GM21390 (cell line): ENCODE measurements around the gene KIF22.

Experiments
- ATAC-seq: cut with Tn5 transposase; IDR thresholded peaks from one replicate; pipeline ENCODE4 v1.9.1; 2021; ENCODE audit not compliant: unreplicated experiment

Gene KIF22

DNA sequence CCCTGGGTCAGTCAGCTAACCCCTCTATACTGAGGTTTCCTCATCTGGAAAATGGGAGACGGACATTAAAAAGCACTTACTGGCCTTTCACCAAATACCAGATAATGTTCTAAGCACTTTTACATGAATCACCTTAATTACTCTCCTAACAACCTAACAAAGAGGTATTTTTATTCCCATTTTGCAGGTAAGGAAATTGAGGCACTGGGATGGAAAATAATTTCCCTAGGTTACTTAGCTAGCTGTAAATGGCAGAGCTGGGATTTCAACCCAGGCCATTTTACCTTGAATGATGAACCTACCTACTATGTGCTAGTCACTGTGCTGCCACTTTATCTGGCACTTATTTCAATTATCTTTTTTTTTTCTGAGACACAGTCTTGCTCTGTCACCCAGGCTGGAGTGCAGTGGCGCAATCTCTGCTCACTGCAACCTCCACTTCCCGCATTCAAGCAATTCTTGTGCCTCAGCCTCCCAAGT, 3.7 kb downstream of the KIF22 start:
- no peak for ATAC-seq

DNA sequence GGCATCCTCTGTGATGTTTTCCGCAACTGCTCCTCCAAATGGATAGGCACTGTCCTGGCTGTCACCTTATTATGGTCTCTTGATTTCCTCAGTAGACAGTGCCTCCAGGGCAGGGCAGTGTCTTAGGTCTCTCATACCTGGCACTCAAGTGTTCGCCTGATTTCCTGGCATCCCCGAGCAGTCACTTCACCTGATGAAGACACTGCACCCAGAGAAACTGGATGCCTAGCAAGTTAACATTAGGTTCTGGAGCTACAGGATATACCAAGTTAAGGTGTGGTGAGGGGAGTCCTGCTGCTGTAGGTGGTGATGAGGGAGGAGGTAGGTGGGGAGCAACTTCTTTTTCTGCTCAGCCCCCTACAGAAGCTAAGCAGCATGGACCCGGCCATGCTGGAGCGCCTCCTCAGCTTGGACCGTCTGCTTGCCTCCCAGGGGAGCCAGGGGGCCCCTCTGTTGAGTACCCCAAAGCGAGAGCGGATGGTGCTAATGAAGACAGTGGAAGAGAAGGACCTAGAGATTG, 11.9 kb downstream of the KIF22 start:
- ATAC-seq = no peak

- ATAC-seq = no peak
These were observed 13.5 kb downstream of the KIF22 start for GRCh38 chr16:29804020-29804419.

DNA sequence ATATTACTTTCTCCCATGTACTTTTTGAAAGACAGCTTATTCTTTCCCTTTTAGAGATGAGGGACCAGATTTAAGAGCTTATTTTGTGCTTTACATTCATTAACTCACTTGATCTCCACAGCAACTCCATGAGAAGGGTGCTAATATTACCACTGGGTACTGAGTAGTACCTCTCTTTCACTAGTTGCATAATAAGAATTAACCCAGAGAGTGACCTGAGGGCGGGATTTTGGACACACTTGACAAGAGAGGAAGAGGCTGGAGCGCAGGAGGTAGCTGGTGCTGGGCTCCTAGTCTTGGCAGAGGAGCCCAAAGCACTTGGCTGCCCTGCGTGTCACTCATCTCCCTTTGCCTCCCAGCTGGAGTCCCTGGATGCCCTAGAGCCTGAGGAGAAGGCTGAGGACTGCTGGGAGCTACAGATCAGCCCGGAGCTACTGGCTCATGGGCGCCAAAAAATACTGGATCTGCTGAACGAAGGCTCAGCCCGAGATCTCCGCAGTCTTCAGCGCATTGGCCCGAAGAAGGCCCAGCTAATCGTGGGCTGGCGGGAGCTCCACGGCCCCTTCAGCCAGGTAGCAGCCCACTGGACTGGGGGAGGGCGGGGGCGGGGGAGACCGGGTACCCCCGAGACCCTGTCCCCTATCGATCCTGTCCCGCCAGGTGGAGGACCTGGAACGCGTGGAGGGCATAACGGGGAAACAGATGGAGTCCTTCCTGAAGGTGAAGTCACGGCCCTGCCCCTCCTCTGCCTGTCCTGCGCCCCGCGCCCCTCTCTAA, 14.1 kb downstream of the KIF22 start:
- ATAC-seq = no peak

- ATAC-seq = peak; percentile 51
These were observed 14.9 kb downstream of the KIF22 start for GRCh38 chr16:29805232-29806098.

DNA sequence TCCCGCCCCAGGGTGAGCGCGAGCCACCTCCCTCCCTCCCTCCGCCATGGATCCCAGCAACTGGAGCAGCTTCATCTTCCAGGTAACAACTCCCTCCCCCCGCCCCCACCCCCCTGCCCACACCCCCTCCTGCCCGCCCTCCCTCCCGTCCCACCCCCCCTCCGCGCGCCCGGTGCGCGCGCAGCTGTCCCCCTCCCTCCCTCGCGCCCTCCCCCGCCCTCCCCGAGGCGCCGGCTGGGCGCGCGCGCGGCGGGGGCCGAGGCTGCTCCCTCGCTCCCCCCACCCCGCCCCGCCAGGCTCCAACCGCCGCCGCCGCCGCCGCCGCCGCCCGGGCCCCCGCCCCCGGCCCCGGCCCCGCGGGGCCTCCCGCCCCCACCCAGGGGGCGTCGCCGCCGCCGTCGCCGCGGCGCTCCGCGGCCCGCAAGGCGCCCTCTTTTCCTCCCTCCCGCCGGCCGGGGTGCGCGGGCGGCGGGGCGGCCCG, 15.6 kb downstream of the KIF22 start, which contains the start of gene MAZ:
Gene MAZ, plus strand, starts transcription at position 431 of the 481 bp plus-strand sequence. CDS start 173 bp downstream, outside the sequence.
- no peak for ATAC-seq

- ATAC-seq = no peak
These were observed 16.3 kb downstream of the KIF22 start for GRCh38 chr16:29806641-29807425.

GRCh38 chr16:29807426-29808218, 17.1 kb downstream of the KIF22 start:
- no peak for ATAC-seq

GRCh38 chr16:29808219-29808900, 17.8 kb downstream of the KIF22 start:
- ATAC-seq = no peak

- no peak for ATAC-seq
These were observed 18.6 kb downstream of the KIF22 start for GRCh38 chr16:29809031-29809747.

GRCh38 chr16:29809850-29810698, 19.5 kb downstream of the KIF22 start:
- no peak for ATAC-seq

- ATAC-seq = no peak
These were observed 20.2 kb downstream of the KIF22 start for GRCh38 chr16:29810699-29811169.

DNA sequence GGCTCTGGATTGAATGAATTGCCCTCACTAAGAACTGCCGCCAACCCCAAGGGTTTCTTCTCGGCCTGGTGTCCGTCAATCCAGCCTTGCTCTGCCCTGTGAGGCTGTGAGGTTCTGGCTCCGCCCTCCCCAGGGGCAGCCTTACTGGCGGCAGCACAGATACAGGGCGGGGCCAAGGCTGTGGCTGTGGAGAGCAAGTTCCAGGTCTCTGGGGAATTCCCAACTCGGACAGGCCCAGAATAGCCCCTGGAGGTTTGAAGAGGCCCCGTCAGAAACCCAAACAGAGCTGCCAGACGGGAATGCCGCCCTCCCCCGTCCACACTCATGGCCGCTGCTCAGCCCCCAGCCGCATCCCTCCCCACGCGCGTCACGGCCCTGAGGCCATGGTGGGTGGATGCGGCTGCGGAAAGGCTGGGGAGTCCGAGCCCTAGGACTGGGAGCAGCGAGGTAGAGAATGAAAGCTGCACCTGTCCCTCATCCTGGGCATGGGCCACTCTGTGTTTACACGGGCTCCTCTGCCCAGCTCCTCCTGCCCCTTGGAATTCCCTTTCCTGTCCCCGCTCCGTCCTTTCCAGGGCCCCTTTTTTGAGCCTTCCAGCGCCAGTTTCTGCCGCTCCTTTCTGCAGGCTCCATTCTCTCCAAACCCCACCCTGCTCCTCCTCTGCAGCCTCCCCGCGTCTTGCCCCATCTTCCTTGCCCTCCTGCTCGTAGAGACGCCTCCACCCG, 20.8 kb downstream of the KIF22 start:
- peak; percentile 36 for ATAC-seq

- ATAC-seq = no peak
These were observed 21.5 kb downstream of the KIF22 start, which contains the start of gene PRRT2 for GRCh38 chr16:29811896-29812665. TSS of gene PRRT2 (plus strand) at chr16:29812193. CDS start at chr16:29813055, 862 bp downstream.

DNA sequence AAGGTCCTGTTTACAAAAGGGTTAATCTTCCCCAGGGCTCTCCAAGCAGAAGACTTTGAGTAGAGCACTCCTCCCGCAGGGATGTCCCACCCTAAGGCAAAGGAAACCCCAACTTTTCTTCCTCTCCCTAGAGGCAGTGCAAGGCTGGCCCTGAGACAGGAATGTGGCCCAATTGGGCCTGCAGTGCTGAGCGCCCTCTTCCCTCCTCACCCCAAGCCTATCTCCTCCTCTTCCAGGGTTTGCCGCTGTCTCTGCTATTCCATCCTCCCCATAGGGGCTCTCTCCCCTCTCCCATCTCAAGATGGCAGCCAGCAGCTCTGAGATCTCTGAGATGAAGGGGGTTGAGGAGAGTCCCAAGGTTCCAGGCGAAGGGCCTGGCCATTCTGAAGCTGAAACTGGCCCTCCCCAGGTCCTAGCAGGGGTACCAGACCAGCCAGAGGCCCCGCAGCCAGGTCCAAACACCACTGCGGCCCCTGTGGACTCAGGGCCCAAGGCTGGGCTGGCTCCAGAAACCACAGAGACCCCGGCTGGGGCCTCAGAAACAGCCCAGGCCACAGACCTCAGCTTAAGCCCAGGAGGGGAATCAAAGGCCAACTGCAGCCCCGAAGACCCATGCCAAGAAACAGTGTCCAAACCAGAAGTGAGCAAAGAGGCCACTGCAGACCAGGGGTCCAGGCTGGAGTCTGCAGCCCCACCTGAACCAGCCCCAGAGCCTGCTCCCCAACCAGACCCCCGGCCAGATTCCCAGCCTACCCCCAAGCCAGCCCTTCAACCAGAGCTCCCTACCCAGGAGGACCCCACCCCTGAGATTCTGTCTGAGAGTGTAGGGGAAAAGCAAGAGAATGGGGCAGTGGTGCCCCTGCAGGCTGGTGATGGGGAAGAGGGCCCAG, 22.4 kb downstream of the KIF22 start:
- no peak for ATAC-seq
